ENCODE data around the gene ARMC5.

GRCh38 chr16:31476303-31477219 lies 17.3 kb downstream of the ARMC5 start:
- TF ChIP-seq POLR2A (IDR thresholded peaks at IDR 0.05; ENCODE audit: low read length) (no peak), POLR2AphosphoS2 (conservative IDR thresholded peaks at IDR 0.05; ENCODE audit: low read length) (no peak), CTCF (IDR thresholded peaks at IDR 0.05) (no peak), EP300 (IDR thresholded peaks at IDR 0.05) (no peak), JUN (IDR thresholded peaks at IDR 0.05) (no peak), NR3C1 (IDR thresholded peaks at IDR 0.05) (no peak), BCL3 (IDR thresholded peaks at IDR 0.05) (no peak), HDAC2 (IDR thresholded peaks at IDR 0.05) (no peak), CEBPB (IDR thresholded peaks at IDR 0.05) (no peak), RNF2 (IDR thresholded peaks at IDR 0.05; ENCODE audit: borderline replicate concordance, low read depth) (no peak), RARB (CRISPR knock-in tag; IDR thresholded peaks at IDR 0.05) (no peak), KDM1A (IDR thresholded peaks at IDR 0.05; ENCODE audit: low read depth) (no peak)

Measured in A549 (cell line).